Measurements from ENCODE around the gene FOXN3. TPM values are rescaled to one million over a fixed set of nuclear protein-coding genes. Genes with fewer than 3 reads are reported as not detected.

The FOXN3 gene
- total RNA-seq, 1 donor from 2014 or later = 122 TPM

- Mint-ChIP-seq H3K4me3 (ENCODE audit: unreplicated experiment) (no peak overlapping the region), H3K9me3 (ENCODE audit: unreplicated experiment) (peaks cover 23% of the 10 kb centered on the region), H3K27ac (ENCODE audit: unreplicated experiment) (no peak overlapping the region), H3K36me3 (ENCODE audit: low read depth, unreplicated experiment) (peaks cover 9% of the 10 kb centered on the region), H3K27me3 (ENCODE audit: low read depth, unreplicated experiment) (peaks cover 15% of the 10 kb centered on the region), H3K4me1 (ENCODE audit: low read depth, unreplicated experiment) (peaks cover 6% of the 10 kb centered on the region)
- Histone ChIP-seq H3K27me3 (ENCODE audit: insufficient read depth, low read length) (peaks cover 4% of the 10 kb centered on the region), H2AFZ (ENCODE audit: low read depth, low read length) (no peak overlapping the region), H3K27ac (ENCODE audit: low read depth, low read length) (no peak overlapping the region), H3K4me2 (ENCODE audit: low read length) (no peak overlapping the region), H3K4me1 (ENCODE audit: insufficient read depth, low read length) (peaks cover 16% of the 10 kb centered on the region), H3K9me3 (ENCODE audit: insufficient read depth, low read depth, low read length) (no peaks in the 10 kb centered on the region), H4K20me1 (ENCODE audit: insufficient read depth, low read length) (no peaks in the 10 kb centered on the region), H3K4me3 (ENCODE audit: insufficient read depth, low read depth, low read length) (no peak overlapping the region), H3K79me2 (ENCODE audit: insufficient read depth, low read length) (no peaks in the 10 kb centered on the region), H3K36me3 (ENCODE audit: insufficient read depth, low read length) (no peaks in the 10 kb centered on the region), H3K9ac (ENCODE audit: low read length) (no peak overlapping the region)
- TF ChIP-seq EZH2 (IDR thresholded peaks at IDR 0.05; ENCODE audit: insufficient read depth, low read length) (no peak), CTCF (IDR thresholded peaks at IDR 0.05; ENCODE audit: insufficient read depth, low read depth, low read length) (no peak)
- FAIRE-seq = no peak
- no peak for DNase-seq (ENCODE audit: low read depth)
These were observed 277.4 kb downstream of the FOXN3 start for GRCh38 chr14:89139404-89140247.

GRCh38 chr14:89138846-89139245, 278.2 kb downstream of the FOXN3 start:
- Mint-ChIP-seq H3K27ac (ENCODE audit: unreplicated experiment) (no peak overlapping the region), H3K9me3 (ENCODE audit: unreplicated experiment) (peaks cover 23% of the 10 kb centered on the region), H3K4me3 (ENCODE audit: unreplicated experiment) (no peak overlapping the region), H3K4me1 (ENCODE audit: low read depth, unreplicated experiment) (peaks cover 6% of the 10 kb centered on the region), H3K27me3 (ENCODE audit: low read depth, unreplicated experiment) (peaks cover 16% of the 10 kb centered on the region), H3K36me3 (ENCODE audit: low read depth, unreplicated experiment) (peaks cover 9% of the 10 kb centered on the region)
- Histone ChIP-seq H3K4me1 (ENCODE audit: insufficient read depth, low read length) (peaks cover 16% of the 10 kb centered on the region), H3K4me2 (ENCODE audit: low read length) (no peak overlapping the region), H3K27ac (ENCODE audit: low read depth, low read length) (no peak overlapping the region), H3K27me3 (ENCODE audit: insufficient read depth, low read length) (peaks cover 4% of the 10 kb centered on the region), H2AFZ (ENCODE audit: low read depth, low read length) (no peak overlapping the region), H4K20me1 (ENCODE audit: insufficient read depth, low read length) (no peaks in the 10 kb centered on the region), H3K9me3 (ENCODE audit: insufficient read depth, low read depth, low read length) (no peaks in the 10 kb centered on the region), H3K79me2 (ENCODE audit: insufficient read depth, low read length) (no peaks in the 10 kb centered on the region), H3K36me3 (ENCODE audit: insufficient read depth, low read length) (no peaks in the 10 kb centered on the region), H3K9ac (ENCODE audit: low read length) (no peak overlapping the region), H3K4me3 (ENCODE audit: insufficient read depth, low read depth, low read length) (no peak overlapping the region)
- TF ChIP-seq CTCF (IDR thresholded peaks at IDR 0.05; ENCODE audit: insufficient read depth, low read depth, low read length) (no peak), EZH2 (IDR thresholded peaks at IDR 0.05; ENCODE audit: insufficient read depth, low read length) (no peak)
- no peak for FAIRE-seq
- no peak for DNase-seq (ENCODE audit: low read depth)

Data from astrocyte (in vitro differentiated cells and primary cell).